Stimulated activated CD4-positive, alpha-beta T cell treated with anti-CD3 and anti-CD28 coated beads, Interleukin-2, amount 100 ng/mL, for 4 hours (primary cell): ENCODE results near the gene INO80B.
A peak's percentile ranks its signal among the peaks of the same experiment; 100 is the strongest.
"Not testable (repeated sequence)": the region's sequence is repeated elsewhere in the genome, so short reads cannot be mapped to it uniquely, and the experiment has no call there.

Experiments
- DNase-seq: peaks from one replicate; pipeline ENCODE4 v3.0.0-alpha.2; 2020; ENCODE audit warnings: low read depth

Gene INO80B

GRCh38 chr2:74481961-74482800, 27.3 kb downstream of the INO80B start:
- no peak for DNase-seq

GRCh38 chr2:74482801-74483674, 28.2 kb downstream of the INO80B start, which contains the start of the genes CCDC142 and TTC31:
Gene CCDC142 (minus strand): TSS chr2:74482998. CDS start chr2:74482837, 161 bp downstream.
Gene TTC31 (plus strand): TSS chr2:74483081. CDS start chr2:74483096, 15 bp downstream.
- peak; percentile 89 for DNase-seq

GRCh38 chr2:74483675-74484164, 28.8 kb downstream of the INO80B start:
- DNase-seq: not testable (repeated sequence)

GRCh38 chr2:74486141-74486540, 31.3 kb downstream of the INO80B start:
- no peak for DNase-seq

- DNase-seq: no peak
These were observed 34.0 kb downstream of the INO80B start for GRCh38 chr2:74488643-74489481.

GRCh38 chr2:74489906-74490305, 35.0 kb downstream of the INO80B start:
- DNase-seq: no peak

- no peak for DNase-seq
These were observed 37.0 kb downstream of the INO80B start for GRCh38 chr2:74491648-74492544.

GRCh38 chr2:74493546-74493945, 38.7 kb downstream of the INO80B start:
- no peak for DNase-seq

- DNase-seq: no peak
These were observed 40.6 kb downstream of the INO80B start for GRCh38 chr2:74495440-74495839.

- DNase-seq: no peak
These were observed 42.3 kb downstream of the INO80B start for GRCh38 chr2:74496997-74497776.

GRCh38 chr2:74497777-74498499, 43.1 kb downstream of the INO80B start:
- no peak for DNase-seq

GRCh38 chr2:74498500-74499266, 43.8 kb downstream of the INO80B start:
- DNase-seq: no peak

GRCh38 chr2:74499267-74499939, 44.5 kb downstream of the INO80B start, which contains the start of gene LBX2:
Gene LBX2 (minus strand): TSS chr2:74499603. CDS start chr2:74499537, 66 bp downstream.
- no peak for DNase-seq

- no peak for DNase-seq
These were observed 45.2 kb downstream of the INO80B start for GRCh38 chr2:74499940-74500577.

GRCh38 chr2:74500578-74500946, 45.7 kb downstream of the INO80B start:
- DNase-seq: no peak

GRCh38 chr2:74501335-74502071, 46.6 kb downstream of the INO80B start:
- DNase-seq: no peak
